ENCODE measurements around the gene TAGLN. TPM values are rescaled to one million over a fixed set of nuclear protein-coding genes. Genes with fewer than 3 reads are reported as not detected.

The TAGLN gene
- polyA plus RNA-seq (ENCODE audit: insufficient read length in 3 of 3) = 100 to 1,000 TPM; 124 to 132 (median 129) TPM

- DNase-seq (ENCODE audit: low read depth in 3 of 3, low spot score in 2 of 3) = no peak
Observed at GRCh38 chr11:117199053-117199915, at the start of gene TAGLN. TSS of gene TAGLN (plus strand) at chr11:117199370. CDS start at chr11:117203014, 3,644 bp downstream.

- no peak for DNase-seq (ENCODE audit: low read depth in 3 of 3, low spot score in 2 of 3)
Observed at GRCh38 chr11:117152066-117152465, 47.1 kb upstream of the TAGLN start.

GRCh38 chr11:117154468-117154867, 44.7 kb upstream of the TAGLN start:
- no peak for DNase-seq (ENCODE audit: low read depth in 3 of 3, low spot score in 2 of 3)

- DNase-seq (ENCODE audit: low read depth in 3 of 3, low spot score in 2 of 3) = no peak
Observed at GRCh38 chr11:117157507-117157906, 41.7 kb upstream of the TAGLN start.

- DNase-seq (ENCODE audit: low read depth in 3 of 3, low spot score in 2 of 3) = no peak
Observed at GRCh38 chr11:117159892-117160291, 39.3 kb upstream of the TAGLN start.

GRCh38 chr11:117160826-117161225, 38.3 kb upstream of the TAGLN start:
- DNase-seq (ENCODE audit: low read depth in 3 of 3, low spot score in 2 of 3) = no peak

- no peak for DNase-seq (ENCODE audit: low read depth in 3 of 3, low spot score in 2 of 3)
Observed at GRCh38 chr11:117166491-117166890, 32.7 kb upstream of the TAGLN start.

- no peak for DNase-seq (ENCODE audit: low read depth in 3 of 3, low spot score in 2 of 3)
Observed at GRCh38 chr11:117169736-117170135, 29.4 kb upstream of the TAGLN start.

- DNase-seq (ENCODE audit: low read depth in 3 of 3, low spot score in 2 of 3) = peak in 1 of 3 donors; percentile 49
Observed at GRCh38 chr11:117170210-117170609, 29.0 kb upstream of the TAGLN start.

GRCh38 chr11:117171007-117171403, 28.2 kb upstream of the TAGLN start:
- no peak for DNase-seq (ENCODE audit: low read depth in 3 of 3, low spot score in 2 of 3)

- no peak for DNase-seq (ENCODE audit: low read depth in 3 of 3, low spot score in 2 of 3)
Observed at GRCh38 chr11:117171404-117172061, 27.6 kb upstream of the TAGLN start.

GRCh38 chr11:117172724-117173421, 26.3 kb upstream of the TAGLN start:
- no peak for DNase-seq (ENCODE audit: low read depth in 3 of 3, low spot score in 2 of 3)

- no peak for DNase-seq (ENCODE audit: low read depth in 3 of 3, low spot score in 2 of 3)
Observed at GRCh38 chr11:117175104-117175503, 24.1 kb upstream of the TAGLN start.

- DNase-seq (ENCODE audit: low read depth in 3 of 3, low spot score in 2 of 3) = no peak
Observed at GRCh38 chr11:117175781-117176180, 23.4 kb upstream of the TAGLN start.

- no peak for DNase-seq (ENCODE audit: low read depth in 3 of 3, low spot score in 2 of 3)
Observed at GRCh38 chr11:117176186-117176585, 23.0 kb upstream of the TAGLN start.

GRCh38 chr11:117177534-117178209, 21.5 kb upstream of the TAGLN start:
- DNase-seq (ENCODE audit: low read depth in 3 of 3, low spot score in 2 of 3) = no peak

GRCh38 chr11:117178210-117179034, 20.7 kb upstream of the TAGLN start, which contains the start of gene SIDT2:
TSS of gene SIDT2 (plus strand) at chr11:117178743. CDS start at chr11:117179264, 521 bp downstream.
- DNase-seq (ENCODE audit: low read depth in 3 of 3, low spot score in 2 of 3) = peak; percentile 86 to 92 (median 90)

GRCh38 chr11:117179048-117179999, 19.8 kb upstream of the TAGLN start:
- no peak for DNase-seq (ENCODE audit: low read depth in 3 of 3, low spot score in 2 of 3)

- DNase-seq (ENCODE audit: low read depth in 3 of 3, low spot score in 2 of 3) = no peak
Observed at GRCh38 chr11:117180020-117180419, 19.1 kb upstream of the TAGLN start.
